Adrenal gland (tissue), 12 donors: ENCODE results near the gene GSTM4. TPM values are rescaled to one million over a fixed set of nuclear protein-coding genes. Genes with fewer than 3 reads are reported as not detected.
A peak's percentile ranks its signal among the peaks of the same experiment; 100 is the strongest.

Source experiments
- DNase-seq, 7 donors: peaks; one replicate each; pipeline ENCODE4 v3.0.0-alpha.2; 2019 to 2020
- H3K27ac ChIP-seq, 5 donors: fragments of 200-600 bp; sonication (generic) in 4 of 5; 1 replicate in 3 of 5; 2 replicates in 2 of 5; pipeline versions ENCODE4 v1.5.1 to v1.8.0; 2016 to 2020; ENCODE audit warnings: mild to moderate bottlenecking in 1 of 5
- H3K27me3 ChIP-seq: fragments of 200-600 bp; 2 replicates; pipeline ENCODE4 v1.8.0; 2021
- H3K36me3 ChIP-seq, 2 donors: fragments of 200-600 bp; replicated peaks in 1 of 2; 1 replicate in 1 of 2; 2 replicates in 1 of 2; pipeline versions ENCODE4 v1.5.1 to v1.8.0; 2018 to 2022
- H3K4me1 ChIP-seq, 2 donors: fragments of 200-600 bp; replicated peaks in 1 of 2; 1 replicate in 1 of 2; 2 replicates in 1 of 2; pipeline versions ENCODE4 v1.5.1 to v1.8.0; 2018 to 2021
- H3K4me3 ChIP-seq, 4 donors: fragments of 200-600 bp; sonication (generic) in 3 of 4; one replicate each; pipeline ENCODE4 v1.5.1; 2016 to 2018
- H3K9me3 ChIP-seq, 3 donors: fragments of 200-600 bp; sonication (generic) in 1 of 3; replicated peaks in 1 of 3; 1 replicate in 2 of 3; 2 replicates in 1 of 3; pipeline versions ENCODE4 v1.5.1 to v1.8.0; 2016 to 2021
- POLR2A ChIP-seq, 2 donors: fragments of 450-650 bp; IDR thresholded peaks; one replicate each; pipeline ENCODE4 v1.6.1; 2017; ENCODE audit warnings: antibody characterized with exemption in 2 of 2, mild to moderate bottlenecking in 2 of 2, moderate library complexity in 1 of 2
- WGBS, 4 donors: extraction: QIAGEN DNeasy Blood & Tissue Kit in 2 of 4; methylation state at CpG; one replicate each; pipeline versions ENCODE4 v1.1.5 to v1.1.7; 2013 to 2017; 5-methylcytosine and 5-hydroxymethylcytosine counted together
- intact Hi-C, 2 donors: fragments of 100-400 bp; cut with DNase I; formaldehyde crosslinking; loops; one replicate each; pipeline versions ENCODE4 v1.14.1 to v1.15.0; 2022 to 2023
- polyA plus RNA-seq, 3 donors: library from polyadenylated mRNA; stranded (reverse); fragments of 200-250 nt in 2 of 3; fragments of 350-450 nt in 1 of 3; fragmentation: Illumina TruSeq in 1 of 3; extraction: RNeasy Lipid Tissue Mini Kit (QIAGEN cat#74804) in 1 of 3; gene quantifications; one replicate each; pipeline ENCODE4 v1.2.3, GENCODE V29; 2013 to 2014
- total RNA-seq, 9 donors: library from RNA; depleted of rRNA in 4 of 9; stranded (reverse); fragments of >200 nt in 4 of 9; fragments of 120-200 nt in 1 of 9; fragmentation: NEBNext Ultra II Directional in 1 of 9; extraction: Animal tissue kit (Norgen Biotek cat#: 25700) in 1 of 9; gene quantifications; one replicate each; pipeline versions ENCODE4 v1.1.0 to v1.2.4, GENCODE V29; 2013 to 2023
- TF ChIP-seq, protein P1 (sequence below), 6 experiments: fragments of 450-650 bp in 4 of 6; fragments of 200-600 bp in 2 of 6; sonication (generic) in 1 of 6; IDR thresholded peaks; 1 replicate in 5 of 6; 2 replicates in 1 of 6; pipeline versions ENCODE4 v1.5.1 to v1.8.0; 2016 to 2021; ENCODE audit warnings: antibody characterized with exemption in 6 of 6, mild to moderate bottlenecking in 2 of 6, moderate library complexity in 1 of 6
- donor health status: healthy with polysubstance abuse.
- donor health status: Bipolar disorder and iron deficiency.
- donor health status: DM: yes; HTN: yes; CAD: no.
- donor health status: DM: no; HTN: no; CAD: no.
- donor health status: DM: no; HTN: no; CAD: no.
- donor health status: DM: yes; HTN: yes; CAD: no.

The GSTM4 gene
- total and polyA plus RNA-seq, 12 donors: 17.3 to 71.0 (median 32.5) TPM

DNA sequence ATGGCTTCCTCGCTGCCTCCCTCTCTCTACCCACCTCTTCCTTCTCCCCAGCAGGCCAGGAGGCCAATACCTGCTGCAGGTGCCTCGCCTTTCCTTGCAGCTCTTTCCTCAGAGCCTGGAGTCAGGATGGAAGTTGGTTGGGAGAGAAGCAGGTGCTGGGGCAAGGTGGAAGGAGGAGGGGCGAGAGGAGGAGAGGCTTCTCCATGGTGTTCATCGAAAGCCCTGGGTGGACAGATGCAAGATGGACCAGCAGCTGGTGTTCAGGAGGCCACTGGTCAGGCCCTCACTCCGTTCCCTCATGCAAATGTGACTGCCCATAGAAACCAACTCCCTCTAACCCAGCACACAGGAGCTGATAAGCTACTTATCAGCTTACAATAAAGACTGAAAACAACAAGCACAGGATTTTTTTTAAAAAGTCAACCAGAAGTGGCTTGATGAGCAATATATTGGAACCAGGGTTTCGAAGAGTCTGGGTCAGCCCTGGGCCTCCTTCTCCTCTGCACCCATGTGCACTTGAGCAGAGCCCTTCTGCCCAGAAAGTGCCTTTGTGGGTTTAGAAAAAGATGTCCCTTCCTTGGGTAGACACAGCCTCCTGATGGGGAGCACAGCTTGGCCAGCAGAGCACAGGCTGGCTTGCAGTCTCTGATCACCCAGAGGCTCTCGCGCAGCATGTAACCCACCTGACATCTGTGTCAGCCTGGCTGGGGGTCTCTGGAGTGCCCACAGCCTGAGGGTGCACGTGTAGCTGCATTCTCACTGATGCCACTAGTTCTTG lies 16.6 kb upstream of the GSTM4 start:
- intact Hi-C loops: no loop called here
- Histone ChIP-seq H3K27me3 (no peaks in the 10 kb centered on the region), H3K4me3 (no peak overlapping the region), H3K27ac (no peak overlapping the region), H3K36me3 (no peaks in the 10 kb centered on the region), H3K4me1 (peaks cover 0 to 11% of the 10 kb centered on the region in 2 donors), H3K9me3 (no peaks in the 10 kb centered on the region)
- TF ChIP-seq POLR2A (IDR thresholded peaks at IDR 0.05): no peak
- TF ChIP-seq, protein P1, sequence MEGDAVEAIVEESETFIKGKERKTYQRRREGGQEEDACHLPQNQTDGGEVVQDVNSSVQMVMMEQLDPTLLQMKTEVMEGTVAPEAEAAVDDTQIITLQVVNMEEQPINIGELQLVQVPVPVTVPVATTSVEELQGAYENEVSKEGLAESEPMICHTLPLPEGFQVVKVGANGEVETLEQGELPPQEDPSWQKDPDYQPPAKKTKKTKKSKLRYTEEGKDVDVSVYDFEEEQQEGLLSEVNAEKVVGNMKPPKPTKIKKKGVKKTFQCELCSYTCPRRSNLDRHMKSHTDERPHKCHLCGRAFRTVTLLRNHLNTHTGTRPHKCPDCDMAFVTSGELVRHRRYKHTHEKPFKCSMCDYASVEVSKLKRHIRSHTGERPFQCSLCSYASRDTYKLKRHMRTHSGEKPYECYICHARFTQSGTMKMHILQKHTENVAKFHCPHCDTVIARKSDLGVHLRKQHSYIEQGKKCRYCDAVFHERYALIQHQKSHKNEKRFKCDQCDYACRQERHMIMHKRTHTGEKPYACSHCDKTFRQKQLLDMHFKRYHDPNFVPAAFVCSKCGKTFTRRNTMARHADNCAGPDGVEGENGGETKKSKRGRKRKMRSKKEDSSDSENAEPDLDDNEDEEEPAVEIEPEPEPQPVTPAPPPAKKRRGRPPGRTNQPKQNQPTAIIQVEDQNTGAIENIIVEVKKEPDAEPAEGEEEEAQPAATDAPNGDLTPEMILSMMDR (IDR thresholded peaks at IDR 0.05): no peak
- WGBS, 4 donors: 82 to 83% (median 83%) methylated on average over 5 to 9 of the region's 9 CpGs
- peak in 4 of 7 donors; percentile 9 to 49 (median 11) for DNase-seq

DNA sequence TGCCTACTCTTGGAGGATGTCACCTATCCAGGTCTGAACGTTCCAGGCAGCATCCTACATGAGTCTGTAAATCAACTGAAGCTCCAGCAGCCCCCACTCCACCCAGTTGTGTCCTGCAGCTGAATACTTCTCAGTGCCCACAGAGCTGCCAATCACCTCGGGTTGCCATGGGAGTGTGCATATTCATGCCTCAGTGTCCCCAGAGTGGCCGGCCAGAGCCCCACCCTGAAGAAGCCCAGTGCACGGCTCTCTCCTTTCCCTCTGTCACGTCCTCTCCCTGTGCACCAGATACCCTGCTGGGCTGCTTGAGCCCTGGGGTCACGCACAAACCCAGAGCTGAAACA lies 16.1 kb upstream of the GSTM4 start:
- 22 to 51% (median 36%) methylated on average over 4 to 6 of the region's 6 CpGs for WGBS, 4 donors
- H3K9me3 ChIP-seq: no peaks in the 10 kb centered on the region
- H3K4me3 ChIP-seq: no peak overlapping the region
- no peak overlapping the region for H3K27ac ChIP-seq
- H3K27me3 ChIP-seq: no peaks in the 10 kb centered on the region
- peaks cover 0 to 11% of the 10 kb centered on the region in 2 donors for H3K4me1 ChIP-seq
- intact Hi-C loops: loop anchor here (2.0 to 5.0 kb wide), 3 partner anchors 132 to 342 kb away; partner anchors contain the start of gene AHCYL1 (in 1 of the 2)
- DNase-seq: peak in 4 of 7 donors; percentile 15 to 50 (median 17)
- H3K36me3 ChIP-seq: no peaks in the 10 kb centered on the region
- TF ChIP-seq, protein P1 (IDR thresholded peaks at IDR 0.05): no peak

DNA sequence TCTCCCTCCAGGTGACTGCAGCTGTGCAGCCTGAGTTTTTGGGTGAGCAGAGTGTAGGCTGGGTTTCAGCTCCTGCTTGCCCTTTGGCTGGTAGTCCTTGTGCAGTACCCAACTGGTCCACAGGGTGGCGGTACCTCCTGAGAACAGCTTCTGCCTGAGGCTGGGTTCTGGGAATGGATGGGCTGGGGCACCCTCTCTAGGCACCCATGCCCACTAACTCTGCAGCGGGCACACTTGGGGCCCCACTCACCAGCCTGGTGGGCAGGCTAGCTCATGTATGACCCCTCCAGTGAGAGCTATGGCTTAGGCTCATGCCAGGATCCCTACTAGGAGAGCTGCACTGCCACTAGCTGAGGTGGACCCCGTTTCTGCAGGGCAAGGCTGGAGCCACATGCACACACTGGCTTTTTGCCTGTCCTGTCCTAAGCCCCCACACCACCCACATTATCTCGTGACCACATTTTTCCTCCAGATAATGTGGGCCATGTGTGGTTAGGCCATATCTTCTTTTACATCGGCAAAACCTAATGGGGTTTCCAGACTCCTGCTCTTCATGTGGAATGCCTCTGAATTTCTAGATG lies 15.5 kb upstream of the GSTM4 start:
- H3K9me3 ChIP-seq: no peaks in the 10 kb centered on the region
- intact Hi-C loops: loop anchor here (2.0 to 5.0 kb wide), 3 partner anchors 132 to 342 kb away; partner anchors contain the start of gene AHCYL1 (in 1 of the 2)
- no peak overlapping the region for H3K27ac ChIP-seq
- peak; percentile 85 to 97 (median 90) for DNase-seq
- no peak for TF ChIP-seq POLR2A (IDR thresholded peaks at IDR 0.05)
- TF ChIP-seq, protein P1 (IDR thresholded peaks at IDR 0.05): peak; percentile 80 to 98 (median 91)
- no peaks in the 10 kb centered on the region for H3K27me3 ChIP-seq
- H3K4me1 ChIP-seq: peaks cover 0 to 11% of the 10 kb centered on the region in 2 donors
- H3K4me3 ChIP-seq: no peak overlapping the region
- 35 to 59% (median 38%) methylated on average over 3 to 5 of the region's 5 CpGs for WGBS, 4 donors
- no peaks in the 10 kb centered on the region for H3K36me3 ChIP-seq

- TF ChIP-seq POLR2A (IDR thresholded peaks at IDR 0.05): no peak
- TF ChIP-seq, protein P1 (IDR thresholded peaks at IDR 0.05): no peak
- H3K4me1 ChIP-seq: peaks cover 0 to 5% of the 10 kb centered on the region in 2 donors
- H3K27ac ChIP-seq: no peak overlapping the region
- no peak overlapping the region for H3K4me3 ChIP-seq
- H3K9me3 ChIP-seq: no peaks in the 10 kb centered on the region
- intact Hi-C loops: loop anchor here (2.0 to 5.0 kb wide), 3 partner anchors 131 to 341 kb away; partner anchors contain the start of gene AHCYL1 (in 1 of the 2)
- no peaks in the 10 kb centered on the region for H3K36me3 ChIP-seq
- peak in 1 of 7 donors; percentile 14 for DNase-seq
- WGBS, 4 donors: 59 to 100% (median 82%) methylated on average over 1 to 2 of the region's 2 CpGs
- no peaks in the 10 kb centered on the region for H3K27me3 ChIP-seq
These were observed 14.7 kb upstream of the GSTM4 start for GRCh38 chr1:109641078-109641740.
